22Rv1 (cell line): ENCODE results near the gene GABPB2.
A peak's percentile ranks its signal among the peaks of the same experiment; 100 is the strongest.

Experiments used
- H3K27ac ChIP-seq: fragments of 450-650 bp; 2 replicates; pipeline ENCODE4 v1.5.1; 2017
- ZFX ChIP-seq: fragments of 450-650 bp; IDR thresholded peaks from 2 replicates; pipeline ENCODE4 v1.6.1; 2017; ENCODE audit warnings: antibody characterized with exemption, borderline replicate concordance
- TF ChIP-seq, protein P1 (sequence below): fragments of 450-650 bp; IDR thresholded peaks from 2 replicates; pipeline ENCODE4 v1.5.1; 2017; ENCODE audit warnings: mild to moderate bottlenecking

GABPB2 gene

DNA sequence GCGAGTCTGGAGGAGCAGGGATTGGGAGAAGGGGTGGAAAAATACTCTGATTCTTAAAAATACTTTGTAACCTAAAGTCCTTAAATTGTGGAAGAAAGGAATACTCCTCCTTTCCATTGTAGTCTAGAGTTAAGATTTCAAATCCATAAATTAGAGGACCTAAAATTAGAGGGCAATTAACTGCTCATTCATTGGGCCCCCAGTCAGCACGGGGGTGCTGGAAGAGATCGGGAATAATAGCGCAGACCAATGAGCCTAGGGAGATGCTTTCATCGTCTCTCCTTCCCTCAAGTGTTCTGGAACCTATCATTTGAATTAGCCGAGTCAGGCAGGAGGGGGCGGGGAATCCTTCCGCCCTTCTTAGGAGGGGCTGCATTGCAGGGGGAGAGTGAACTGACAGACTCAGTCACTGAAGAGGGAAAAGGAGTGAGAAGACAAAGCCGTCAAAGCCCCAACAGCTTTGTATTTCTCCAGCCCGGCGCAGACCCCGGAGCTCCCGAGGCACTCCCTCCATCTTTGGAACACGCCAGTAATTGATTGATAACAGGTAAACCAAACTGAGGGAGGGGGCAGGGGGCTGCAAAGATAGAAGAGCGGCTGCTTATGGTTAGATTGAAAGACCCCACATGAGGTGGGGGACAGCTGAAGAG lies 10.4 kb upstream of the GABPB2 start, which contains the start of gene MLLT11:
Gene MLLT11 (plus strand): TSS at position 391 of the 650 bp plus-strand sequence. CDS start 6,828 bp downstream, outside the sequence.
- TF ChIP-seq, protein P1, sequence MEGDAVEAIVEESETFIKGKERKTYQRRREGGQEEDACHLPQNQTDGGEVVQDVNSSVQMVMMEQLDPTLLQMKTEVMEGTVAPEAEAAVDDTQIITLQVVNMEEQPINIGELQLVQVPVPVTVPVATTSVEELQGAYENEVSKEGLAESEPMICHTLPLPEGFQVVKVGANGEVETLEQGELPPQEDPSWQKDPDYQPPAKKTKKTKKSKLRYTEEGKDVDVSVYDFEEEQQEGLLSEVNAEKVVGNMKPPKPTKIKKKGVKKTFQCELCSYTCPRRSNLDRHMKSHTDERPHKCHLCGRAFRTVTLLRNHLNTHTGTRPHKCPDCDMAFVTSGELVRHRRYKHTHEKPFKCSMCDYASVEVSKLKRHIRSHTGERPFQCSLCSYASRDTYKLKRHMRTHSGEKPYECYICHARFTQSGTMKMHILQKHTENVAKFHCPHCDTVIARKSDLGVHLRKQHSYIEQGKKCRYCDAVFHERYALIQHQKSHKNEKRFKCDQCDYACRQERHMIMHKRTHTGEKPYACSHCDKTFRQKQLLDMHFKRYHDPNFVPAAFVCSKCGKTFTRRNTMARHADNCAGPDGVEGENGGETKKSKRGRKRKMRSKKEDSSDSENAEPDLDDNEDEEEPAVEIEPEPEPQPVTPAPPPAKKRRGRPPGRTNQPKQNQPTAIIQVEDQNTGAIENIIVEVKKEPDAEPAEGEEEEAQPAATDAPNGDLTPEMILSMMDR = no peak
- no peak for TF ChIP-seq ZFX

GRCh38 chr1:151060657-151061421 lies 9.7 kb upstream of the GABPB2 start:
- no peak for TF ChIP-seq ZFX
- TF ChIP-seq, protein P1 = no peak
- H3K27ac ChIP-seq = 0 out of 2 replicates have a peak overlapping the region, but pooled peaks have one; percentile 9

More for the DNA sequence above, 10.4 kb upstream of the GABPB2 start, which contains the start of gene MLLT11:
- H3K27ac ChIP-seq = peak within 1 kb of the TSS; percentile 93

DNA sequence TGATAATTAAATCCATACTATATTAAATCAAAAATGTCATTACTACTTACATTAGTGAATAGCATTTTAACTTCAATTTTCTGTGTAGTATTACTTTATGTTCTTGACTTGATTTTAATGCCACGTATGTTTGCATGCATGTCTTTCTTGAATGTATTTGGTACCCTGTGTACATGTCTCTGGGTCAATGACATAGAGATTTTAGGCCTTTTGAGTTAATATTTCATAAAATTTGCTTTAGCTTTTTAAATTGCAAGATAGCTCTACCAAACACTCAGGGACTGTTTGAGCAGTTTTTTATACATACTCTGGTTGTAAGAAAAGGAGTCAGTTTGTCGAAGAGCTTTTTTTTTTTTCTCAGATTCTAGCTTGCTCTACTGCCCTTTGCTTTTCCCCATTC lies 8.9 kb upstream of the GABPB2 start:
- TF ChIP-seq, protein P1 = no peak
- no peak for TF ChIP-seq ZFX
- no peak overlapping the region for H3K27ac ChIP-seq

DNA sequence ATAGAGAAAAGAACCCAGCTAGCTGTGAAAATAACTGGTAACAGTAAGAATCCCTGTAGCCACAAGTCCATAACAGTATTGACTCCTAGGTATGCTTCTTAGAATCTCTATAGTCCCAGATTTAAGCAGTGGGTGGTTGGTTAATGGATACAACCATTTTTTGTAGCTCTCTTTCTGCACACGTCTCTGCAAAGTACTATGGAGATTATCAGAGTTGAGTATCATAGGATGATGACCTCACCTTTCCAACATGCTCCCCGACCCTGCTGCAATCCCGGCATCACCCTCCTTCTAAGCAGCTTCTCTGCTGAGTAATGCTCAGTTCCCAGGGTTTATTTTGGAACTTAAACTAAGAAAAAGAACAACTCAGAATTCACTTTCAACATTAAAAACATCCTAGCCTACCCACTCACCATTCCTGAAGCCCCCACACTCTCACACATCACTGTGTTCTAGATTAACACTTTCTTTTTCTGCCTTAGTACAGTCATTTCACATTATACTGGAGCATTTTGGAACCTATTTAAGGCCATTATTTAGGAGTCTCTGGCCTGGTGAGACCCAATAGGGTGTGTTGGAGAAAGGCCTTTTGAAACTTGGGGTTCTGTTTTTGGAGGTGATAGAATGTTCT lies 7.7 kb upstream of the GABPB2 start:
- TF ChIP-seq ZFX = no peak
- TF ChIP-seq, protein P1 = no peak
- no peak overlapping the region for H3K27ac ChIP-seq

GRCh38 chr1:151065089-151065645 lies 5.4 kb upstream of the GABPB2 start:
- no peak overlapping the region for H3K27ac ChIP-seq
- TF ChIP-seq ZFX = no peak
- TF ChIP-seq, protein P1 = no peak

DNA sequence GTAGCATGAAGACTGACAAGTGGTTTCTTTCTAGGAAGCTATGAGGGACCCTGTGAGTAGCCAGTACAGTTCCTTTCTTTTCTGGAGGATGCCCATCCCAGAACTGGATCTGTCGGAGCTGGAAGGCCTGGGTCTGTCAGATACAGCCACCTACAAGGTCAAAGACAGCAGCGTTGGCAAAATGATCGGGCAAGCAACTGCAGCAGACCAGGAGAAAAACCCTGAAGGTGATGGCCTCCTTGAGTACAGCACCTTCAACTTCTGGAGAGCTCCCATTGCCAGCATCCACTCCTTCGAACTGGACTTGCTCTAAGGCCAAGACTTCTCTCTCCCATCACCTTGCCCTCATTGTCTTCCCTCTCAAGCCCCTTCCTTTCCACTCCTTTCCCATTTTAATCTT lies 3.4 kb upstream of the GABPB2 start:
- no peak for TF ChIP-seq ZFX
- TF ChIP-seq, protein P1 = no peak
- no peak overlapping the region for H3K27ac ChIP-seq
